NCI-H526 (cell line): Measurements from ENCODE around the gene MAGEA1.
"Not testable (repeated sequence)": the region's sequence is repeated elsewhere in the genome, so short reads cannot be mapped to it uniquely, and the experiment has no call there.

Experiments
- DNase-seq, 2 experiments: peaks; one replicate each; lab custom pipeline; 2025; lab: John Stamatoyannopoulos, UW

Gene MAGEA1, protein sequence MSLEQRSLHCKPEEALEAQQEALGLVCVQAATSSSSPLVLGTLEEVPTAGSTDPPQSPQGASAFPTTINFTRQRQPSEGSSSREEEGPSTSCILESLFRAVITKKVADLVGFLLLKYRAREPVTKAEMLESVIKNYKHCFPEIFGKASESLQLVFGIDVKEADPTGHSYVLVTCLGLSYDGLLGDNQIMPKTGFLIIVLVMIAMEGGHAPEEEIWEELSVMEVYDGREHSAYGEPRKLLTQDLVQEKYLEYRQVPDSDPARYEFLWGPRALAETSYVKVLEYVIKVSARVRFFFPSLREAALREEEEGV

DNA sequence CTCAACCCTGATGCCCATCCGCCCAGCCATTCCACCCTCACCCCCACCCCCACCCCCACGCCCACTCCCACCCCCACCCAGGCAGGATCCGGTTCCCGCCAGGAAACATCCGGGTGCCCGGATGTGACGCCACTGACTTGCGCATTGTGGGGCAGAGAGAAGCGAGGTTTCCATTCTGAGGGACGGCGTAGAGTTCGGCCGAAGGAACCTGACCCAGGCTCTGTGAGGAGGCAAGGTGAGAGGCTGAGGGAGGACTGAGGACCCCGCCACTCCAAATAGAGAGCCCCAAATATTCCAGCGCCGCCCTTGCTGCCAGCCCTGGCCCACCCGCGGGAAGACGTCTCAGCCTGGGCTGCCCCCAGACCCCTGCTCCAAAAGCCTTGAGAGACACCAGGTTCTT, at the start of gene MAGEA1:
MAGEA1 (plus strand) TSS at position 154 of the 400 bp plus-strand sequence. CDS start 3,106 bp downstream, outside the sequence.
- DNase-seq, result no peak

DNA sequence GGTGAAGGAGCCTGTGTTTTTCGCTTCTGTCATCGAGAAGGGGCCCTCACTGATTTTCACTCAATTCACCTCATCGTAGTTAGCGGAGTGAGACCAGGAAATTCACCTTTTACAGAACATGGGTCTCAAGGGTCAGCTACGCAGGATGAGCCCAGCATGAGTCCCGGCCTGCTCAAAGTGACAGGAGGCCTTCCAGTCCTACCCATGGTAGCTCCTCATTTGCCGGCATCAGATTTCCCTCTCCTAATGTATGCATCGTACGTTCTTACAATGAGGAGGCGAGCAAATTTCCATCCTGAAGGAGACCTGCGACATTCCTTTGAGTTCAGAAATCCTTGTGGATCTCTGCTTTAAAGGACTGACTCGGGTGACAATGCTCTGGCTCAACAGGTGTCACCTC, 46.2 kb upstream of the MAGEA1 start:
- DNase-seq, result not testable (repeated sequence)

DNA sequence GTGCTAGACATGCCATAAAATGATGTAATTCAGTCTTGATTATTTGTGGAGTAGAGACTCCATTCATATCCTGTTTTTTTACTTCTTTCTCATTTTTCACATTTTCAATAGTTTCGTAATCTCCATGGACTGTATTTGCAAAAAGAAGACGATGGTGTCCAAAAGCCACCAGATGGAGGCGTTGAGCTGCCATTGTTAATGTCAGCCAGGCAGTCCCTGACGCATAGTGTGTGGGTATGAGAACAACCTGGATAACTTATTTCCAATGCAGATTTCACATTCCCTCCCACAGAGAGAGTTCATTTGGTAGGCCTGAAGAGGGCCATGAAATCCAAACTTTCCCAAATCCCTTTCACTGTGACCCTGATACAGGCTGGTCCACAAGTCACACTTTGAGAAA, 40.0 kb upstream of the MAGEA1 start:
- not testable (repeated sequence) for DNase-seq

DNA sequence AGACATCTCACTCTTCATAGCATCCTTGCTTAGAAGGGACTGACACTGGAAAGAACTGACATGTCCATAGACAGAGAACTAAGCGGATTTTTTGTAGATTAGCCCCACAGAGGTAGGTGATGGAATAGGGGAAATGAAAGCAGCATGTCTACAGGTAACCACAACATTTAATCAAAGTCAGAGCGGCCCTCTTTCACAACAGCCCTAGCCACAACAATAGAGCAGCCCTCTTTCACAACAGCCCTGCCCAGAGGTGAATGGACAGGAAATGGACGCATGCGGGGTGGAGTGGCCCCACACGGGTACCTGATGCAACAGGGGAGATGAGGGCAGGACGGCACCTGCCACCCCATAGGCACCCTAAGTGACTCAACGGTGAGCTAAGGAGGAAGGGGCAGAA, 32.8 kb upstream of the MAGEA1 start:
- not testable (repeated sequence) for DNase-seq

DNA sequence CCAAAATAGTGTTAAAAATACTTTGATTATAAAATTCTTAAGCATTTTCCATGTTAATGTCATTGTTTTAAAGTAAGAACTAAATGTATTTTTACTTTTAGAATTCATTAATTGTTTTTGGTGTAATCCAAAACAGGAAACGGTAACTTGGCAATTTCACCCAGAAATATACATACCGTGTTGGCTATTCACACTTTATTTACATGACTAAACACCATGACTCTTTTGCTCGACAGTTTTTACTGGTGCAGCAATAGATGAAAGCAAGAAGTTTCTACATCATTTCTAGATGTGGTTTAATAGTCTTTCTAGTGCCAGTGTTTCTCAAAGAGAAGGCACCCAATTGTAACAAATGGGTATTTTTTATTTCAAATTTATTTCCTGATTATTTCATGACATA, 25.6 kb upstream of the MAGEA1 start:
- DNase-seq, result no peak

DNA sequence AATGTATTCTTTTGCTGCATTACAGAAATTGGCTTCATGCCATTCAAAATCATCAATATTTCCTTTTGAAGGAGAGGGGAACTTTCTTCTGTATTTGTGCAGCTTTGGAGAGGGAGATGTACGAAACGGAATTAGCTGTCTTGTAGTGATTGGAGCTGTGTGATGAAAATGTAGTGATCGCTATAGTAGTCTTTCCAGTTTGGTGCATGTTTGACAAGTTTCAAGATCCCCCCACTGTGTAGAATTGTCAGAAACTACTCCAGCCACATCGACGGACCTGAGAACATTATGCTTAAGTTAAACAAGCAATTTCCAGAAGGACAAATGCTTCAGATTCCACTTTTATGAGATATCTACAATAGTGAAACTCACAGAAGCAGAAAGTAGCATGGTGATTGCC, 21.6 kb upstream of the MAGEA1 start:
- no peak for DNase-seq

DNA sequence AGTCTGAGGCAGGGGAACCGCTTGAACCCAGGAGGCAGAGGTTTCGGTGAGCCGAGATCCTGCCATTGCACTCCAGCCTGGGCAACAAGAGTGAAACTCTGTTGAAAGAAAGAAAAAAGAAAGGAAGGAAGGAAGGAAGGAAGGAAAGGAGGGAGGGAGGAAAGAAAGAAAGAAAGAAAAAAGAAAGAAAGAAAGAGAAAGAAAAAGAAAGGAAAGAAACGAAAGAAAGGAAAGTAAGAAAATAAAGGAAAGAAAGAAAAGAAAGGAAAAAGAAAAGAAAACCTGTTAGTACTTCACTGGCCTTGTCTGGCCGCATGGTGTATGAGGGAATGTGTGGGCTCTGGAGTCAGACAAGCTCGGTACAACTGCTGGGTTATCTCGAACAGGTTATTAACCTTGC, 20.8 kb upstream of the MAGEA1 start:
- DNase-seq, result no peak

DNA sequence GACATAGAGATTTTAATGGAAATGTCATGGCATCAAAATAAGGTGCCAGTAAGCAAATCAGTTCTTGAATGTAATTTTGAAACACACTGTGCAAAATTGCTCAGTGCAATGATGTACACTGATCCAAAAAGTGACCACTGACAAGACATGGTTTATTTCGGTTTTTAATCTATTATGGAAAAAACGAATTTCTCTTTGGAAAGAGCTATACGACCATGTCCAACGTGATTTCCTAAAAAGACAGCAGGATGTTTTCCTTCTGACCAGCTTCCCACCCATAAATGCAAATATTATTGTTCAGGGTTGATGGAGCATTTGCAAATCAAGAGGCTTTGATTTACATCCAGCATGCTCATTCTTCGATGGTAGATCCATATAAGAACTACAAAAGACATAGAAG, 17.1 kb upstream of the MAGEA1 start:
- peak; percentile 23 to 43 for DNase-seq

DNA sequence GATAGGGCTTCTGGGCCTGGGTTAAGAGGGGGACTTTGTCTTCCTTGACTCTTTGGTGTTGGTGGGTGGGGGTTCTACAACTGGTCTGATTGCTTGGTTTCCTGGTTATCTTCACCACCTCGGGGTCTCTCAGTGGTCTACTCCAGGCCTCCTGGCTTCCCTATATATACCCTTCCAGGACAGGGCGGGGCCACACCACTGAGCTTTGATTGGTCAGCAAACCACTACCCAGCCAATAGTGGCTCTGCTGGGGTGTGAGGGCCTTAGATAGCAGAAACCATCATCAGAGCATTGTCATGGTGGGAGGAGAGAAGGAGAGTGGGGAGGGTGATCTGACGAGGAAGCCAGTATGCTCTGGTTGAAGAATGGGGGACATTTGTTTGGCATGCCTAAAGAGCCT, 14.4 kb upstream of the MAGEA1 start:
- no peak for DNase-seq

DNA sequence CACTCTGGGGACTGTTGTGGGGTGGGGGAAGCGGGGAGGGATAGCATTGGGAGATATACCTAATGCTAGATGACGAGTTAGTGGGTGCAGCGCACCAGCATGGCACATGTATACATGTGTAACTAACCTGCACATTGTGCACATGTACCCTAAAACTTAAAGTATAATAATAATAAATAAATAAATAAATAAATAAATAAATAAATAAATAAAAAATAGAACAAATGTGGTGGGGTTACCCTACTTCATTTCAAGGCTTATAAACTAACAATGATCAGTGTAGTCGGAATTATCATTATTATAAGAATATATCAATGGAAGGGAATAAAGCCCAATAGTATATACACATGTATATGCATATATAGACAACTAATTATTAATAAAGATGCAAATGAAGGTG, 10.7 kb upstream of the MAGEA1 start:
- DNase-seq, result not testable (repeated sequence)

DNA sequence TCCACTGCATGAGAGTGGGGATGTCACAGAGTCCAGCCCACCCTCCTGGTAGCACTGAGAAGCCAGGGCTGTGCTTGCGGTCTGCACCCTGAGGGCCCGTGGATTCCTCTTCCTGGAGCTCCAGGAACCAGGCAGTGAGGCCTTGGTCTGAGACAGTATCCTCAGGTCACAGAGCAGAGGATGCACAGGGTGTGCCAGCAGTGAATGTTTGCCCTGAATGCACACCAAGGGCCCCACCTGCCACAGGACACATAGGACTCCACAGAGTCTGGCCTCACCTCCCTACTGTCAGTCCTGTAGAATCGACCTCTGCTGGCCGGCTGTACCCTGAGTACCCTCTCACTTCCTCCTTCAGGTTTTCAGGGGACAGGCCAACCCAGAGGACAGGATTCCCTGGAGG, 2.7 kb downstream of the MAGEA1 start:
- no peak for DNase-seq

DNA sequence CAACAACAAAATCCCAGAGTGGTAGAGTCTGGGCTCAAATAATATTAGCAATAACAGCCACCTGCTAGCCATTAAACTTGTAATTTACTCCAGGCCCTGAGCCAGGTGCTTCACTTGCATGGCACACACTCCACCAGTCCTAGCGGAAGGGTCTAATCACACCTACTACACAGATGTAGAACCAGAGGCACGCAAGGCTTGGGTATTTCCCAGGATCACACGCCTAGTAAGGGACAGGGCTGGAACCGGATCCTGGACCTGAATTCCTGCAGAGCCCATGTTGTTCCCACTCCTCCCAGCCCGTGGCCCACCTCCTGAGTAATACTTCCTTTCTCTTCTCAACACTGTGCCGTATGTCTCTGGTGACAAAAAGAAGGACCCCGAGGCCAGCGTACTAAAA, 5.7 kb downstream of the MAGEA1 start:
- DNase-seq, result no peak

DNA sequence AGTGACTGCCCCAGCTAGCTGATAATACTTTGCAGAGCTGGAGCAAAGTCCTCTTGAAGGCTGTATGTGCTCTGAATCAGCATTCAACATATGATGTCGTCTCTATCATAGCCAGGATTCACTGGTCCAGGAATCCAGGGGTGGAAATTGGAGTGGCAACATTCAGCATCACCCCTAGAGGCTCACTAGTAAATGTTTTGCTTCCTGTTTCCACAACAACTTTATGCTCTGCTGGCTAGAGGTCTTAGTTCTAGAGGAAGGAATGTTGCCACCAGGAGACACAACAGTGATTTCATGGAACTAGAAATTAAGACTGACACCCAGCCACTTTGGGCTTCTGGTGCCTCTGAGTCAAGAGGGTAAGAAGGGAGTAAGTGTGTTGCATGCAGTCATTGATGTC, 11.3 kb downstream of the MAGEA1 start:
- DNase-seq, result no peak

DNA sequence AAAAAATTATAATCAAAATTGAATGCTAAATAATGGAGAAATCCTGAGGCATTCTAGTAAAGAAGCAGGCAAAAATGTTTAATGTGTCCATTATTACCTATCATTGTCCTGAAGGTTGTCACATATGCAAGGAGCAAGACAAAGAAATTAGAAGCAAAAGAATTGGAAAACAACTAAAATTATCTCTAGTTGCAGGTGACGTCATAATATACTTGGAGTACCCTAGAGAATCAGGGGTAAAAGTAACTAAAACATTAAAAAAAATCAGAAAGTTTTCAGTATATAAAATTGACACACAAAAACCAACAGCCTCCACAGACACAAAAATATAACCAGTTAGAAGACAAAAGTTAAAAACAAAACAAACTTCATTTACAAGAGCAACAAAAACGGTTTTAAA, 21.4 kb downstream of the MAGEA1 start:
- no peak for DNase-seq

DNA sequence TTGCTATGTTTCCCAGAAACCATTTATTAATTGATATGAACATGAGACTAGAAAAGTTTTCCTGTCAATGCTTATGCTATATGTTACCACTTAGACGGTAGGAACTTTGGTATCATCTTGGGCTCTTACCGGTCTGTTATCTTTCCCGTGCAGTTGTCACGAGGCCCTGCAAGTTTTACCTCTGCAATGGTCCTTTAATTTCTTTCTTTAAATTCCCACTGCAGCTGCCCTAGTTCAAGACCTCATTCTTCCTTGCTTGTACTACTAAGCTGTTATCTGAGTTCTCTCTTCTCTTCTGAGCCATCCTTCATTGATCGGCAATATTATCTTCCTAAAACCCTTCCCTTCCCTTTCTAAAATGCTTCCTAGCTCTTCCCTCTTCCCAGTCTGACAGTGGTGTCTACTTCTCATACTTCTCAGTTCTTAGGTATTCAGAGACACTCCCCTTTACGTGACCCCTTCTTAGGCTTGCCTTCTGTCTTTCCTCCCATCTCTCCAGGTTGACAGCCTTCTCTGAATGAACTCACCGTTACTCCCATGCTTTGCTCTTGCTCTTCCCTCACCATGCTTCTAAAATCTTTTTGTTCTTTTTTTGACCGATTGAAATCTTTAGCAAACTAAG, 27.5 kb downstream of the MAGEA1 start:
- no peak for DNase-seq

DNA sequence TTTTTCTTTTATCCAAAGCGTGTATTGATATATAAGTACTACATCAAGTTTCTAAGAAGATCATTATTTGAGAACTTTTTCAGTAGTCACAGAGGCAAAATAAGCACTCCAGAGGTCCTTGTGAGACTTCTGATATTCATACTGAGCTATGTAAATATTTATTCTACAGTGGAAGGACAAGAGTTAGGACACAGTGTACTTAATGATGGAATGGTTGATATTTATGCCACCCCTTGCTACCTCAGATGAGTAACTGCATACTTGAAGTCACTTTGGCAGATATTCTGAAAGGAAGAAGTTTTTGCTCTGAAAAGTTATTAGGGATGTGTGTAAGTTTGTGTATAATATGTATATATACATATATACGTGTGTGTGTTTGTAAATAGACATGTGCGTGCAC, 30.3 kb downstream of the MAGEA1 start:
- DNase-seq, result no peak

DNA sequence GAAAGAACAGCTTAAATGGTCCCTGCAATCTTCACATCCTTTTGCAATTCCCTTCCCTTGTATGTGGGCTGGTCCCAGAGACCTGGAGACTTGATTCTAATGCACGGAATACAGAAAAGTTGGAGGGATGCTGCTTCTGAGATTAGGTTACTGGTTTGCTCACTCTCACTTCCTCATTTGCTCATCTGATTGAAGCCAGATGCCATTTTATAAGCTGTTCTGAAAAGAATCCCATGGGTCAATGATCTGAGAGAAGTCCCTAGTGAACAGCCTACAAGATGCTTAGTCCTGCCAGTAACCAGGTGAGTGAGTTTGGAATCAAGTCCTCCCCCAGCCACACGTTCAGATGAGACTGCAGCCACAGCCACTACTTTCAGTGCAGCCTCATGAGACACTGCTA, 35.9 kb downstream of the MAGEA1 start:
- DNase-seq, result no peak

DNA sequence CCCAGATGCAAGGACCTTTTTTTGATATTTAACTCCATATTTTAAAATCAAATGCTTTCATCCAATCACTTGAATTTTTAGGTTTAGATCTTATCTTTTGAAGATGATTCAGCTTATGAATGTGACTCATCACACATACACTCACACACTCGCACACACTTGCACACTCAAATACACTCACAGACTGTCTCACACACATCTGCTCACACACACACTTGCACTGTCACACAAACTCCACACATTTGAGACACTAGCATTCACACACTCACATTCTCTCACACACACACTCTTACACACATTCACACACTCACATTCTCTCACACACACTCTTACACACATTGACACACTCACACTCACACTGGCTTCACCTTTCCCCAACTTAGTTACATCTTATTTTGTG, 37.8 kb downstream of the MAGEA1 start:
- no peak for DNase-seq

DNA sequence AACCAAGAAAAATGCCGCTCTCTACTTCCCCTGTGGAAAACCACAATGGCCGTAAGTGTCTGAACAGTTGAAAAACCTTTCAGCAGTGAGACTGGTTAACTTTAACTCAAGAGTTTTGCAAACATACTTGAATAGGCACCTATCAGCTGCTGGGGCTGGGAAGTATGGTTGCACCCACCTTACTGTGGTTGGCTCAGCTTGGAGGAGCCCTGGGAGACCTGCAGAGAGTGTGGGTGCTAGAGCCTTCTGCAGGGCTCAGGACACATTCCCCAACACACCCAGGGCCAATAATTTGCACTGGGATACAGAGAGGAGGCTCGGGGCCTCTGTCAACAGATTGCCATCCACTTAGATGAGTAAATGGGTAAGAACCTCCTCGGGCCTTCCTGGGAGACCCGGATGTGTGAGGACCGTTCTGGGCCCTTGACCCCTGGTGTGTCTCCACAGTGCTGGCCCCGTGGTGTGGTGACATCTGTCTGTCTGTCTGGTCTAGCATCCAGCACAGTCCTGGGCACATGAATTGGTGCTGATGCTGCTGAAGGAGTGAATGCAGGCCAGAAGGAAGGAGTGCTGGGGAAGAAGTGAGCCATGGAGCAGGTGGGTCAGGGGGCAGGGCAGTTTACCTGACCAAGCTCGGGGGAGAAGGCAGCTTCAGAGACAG, 46.5 kb downstream of the MAGEA1 start:
- no peak for DNase-seq

DNA sequence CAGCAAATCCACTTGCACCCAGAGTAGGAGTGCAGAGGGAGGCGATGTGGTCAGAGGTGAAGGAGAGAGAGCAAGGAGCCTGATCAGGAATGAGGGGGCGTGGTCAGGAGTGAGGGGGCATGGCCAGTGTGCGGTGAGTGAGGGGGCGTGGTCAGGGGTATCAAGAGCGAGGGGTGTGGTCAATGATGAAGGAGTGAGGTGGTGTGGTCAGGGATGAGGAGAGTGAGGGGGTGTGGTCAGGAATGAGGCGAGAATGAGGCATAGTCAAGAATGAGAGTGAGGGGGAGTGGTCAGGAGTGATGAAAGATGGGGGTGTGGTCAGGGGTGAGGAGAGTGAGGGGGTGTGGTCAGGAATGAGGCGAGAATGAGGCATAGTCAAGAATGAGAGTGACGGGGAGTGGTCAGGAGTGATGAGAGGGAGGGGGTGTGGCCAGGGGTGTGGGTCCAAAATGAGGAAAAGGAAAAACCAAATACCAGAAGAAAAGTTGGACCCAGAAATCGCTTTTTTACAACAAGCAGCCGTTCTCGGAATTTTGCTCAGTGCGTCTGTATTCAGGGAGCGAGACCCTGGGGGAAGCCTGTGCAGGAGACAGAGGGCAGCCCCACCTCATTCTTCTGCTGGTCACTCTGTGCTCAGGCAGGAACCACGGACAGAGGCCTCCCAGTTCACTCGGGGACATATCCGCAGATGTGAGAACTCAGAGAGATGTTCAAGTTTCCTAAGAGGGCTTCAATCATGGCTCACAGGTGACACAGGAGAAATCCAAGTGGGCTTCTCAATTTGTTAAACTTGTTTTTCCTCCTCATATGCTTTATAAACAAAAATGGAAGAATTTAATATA, 47.5 kb downstream of the MAGEA1 start:
- DNase-seq, result peak in 1 of 2 experiments; percentile 5
